Measurements from ENCODE around the gene CYB5B. TPM values are rescaled to one million over a fixed set of nuclear protein-coding genes. Genes with fewer than 3 reads are reported as not detected.

CYB5B gene
- total and polyA plus RNA-seq, 2 experiments from 2014 or later: 27.9 to 149 TPM

- Histone ChIP-seq H3K36me3 (no peaks in the 10 kb centered on the region), H3K27ac (no peak overlapping the region), H3K4me3 (no peak overlapping the region), H3K4me1 (ENCODE audit: low read depth) (no peaks in the 10 kb centered on the region), H3K9me3 (ENCODE audit: low read depth) (no peaks in the 10 kb centered on the region), H3K27me3 (no peaks in the 10 kb centered on the region)
- no peak for DNase-seq (ENCODE audit: low read depth in 1 of 2, low spot score in 1 of 2)
- no peak for TF ChIP-seq CTCF (IDR thresholded peaks at IDR 0.05; ENCODE audit: low read depth, low read length)
Measured at GRCh38 chr16:69483611-69484010, 59.2 kb downstream of the CYB5B start.

GRCh38 chr16:69485361-69485760 lies 60.9 kb downstream of the CYB5B start:
- no peaks in the 10 kb centered on the region for H3K36me3 ChIP-seq
- no peak for TF ChIP-seq CTCF (IDR thresholded peaks at IDR 0.05; ENCODE audit: low read depth, low read length)
- no peak overlapping the region for H3K4me3 ChIP-seq
- no peaks in the 10 kb centered on the region for H3K4me1 ChIP-seq (ENCODE audit: low read depth)
- H3K27me3 ChIP-seq: no peaks in the 10 kb centered on the region
- DNase-seq (ENCODE audit: low read depth in 1 of 2, low spot score in 1 of 2): no peak
- no peaks in the 10 kb centered on the region for H3K9me3 ChIP-seq (ENCODE audit: low read depth)
- H3K27ac ChIP-seq: no peak overlapping the region

- no peak for TF ChIP-seq CTCF (IDR thresholded peaks at IDR 0.05; ENCODE audit: low read depth, low read length)
- H3K27me3 ChIP-seq: no peaks in the 10 kb centered on the region
- H3K4me3 ChIP-seq: no peak overlapping the region
Measured at GRCh38 chr16:69485816-69486215, 61.4 kb downstream of the CYB5B start.

GRCh38 chr16:69486272-69486671 lies 61.9 kb downstream of the CYB5B start:
- Histone ChIP-seq H3K36me3 (no peaks in the 10 kb centered on the region), H3K27me3 (no peaks in the 10 kb centered on the region), H3K27ac (no peak overlapping the region), H3K9me3 (ENCODE audit: low read depth) (no peaks in the 10 kb centered on the region), H3K4me1 (ENCODE audit: low read depth) (no peaks in the 10 kb centered on the region), H3K4me3 (no peak overlapping the region)
- DNase-seq (ENCODE audit: low read depth in 1 of 2, low spot score in 1 of 2): no peak
- TF ChIP-seq CTCF (IDR thresholded peaks at IDR 0.05; ENCODE audit: low read depth, low read length): no peak

More at GRCh38 chr16:69485816-69486215, 61.4 kb downstream of the CYB5B start:
- Histone ChIP-seq H3K9me3 (ENCODE audit: low read depth) (no peaks in the 10 kb centered on the region), H3K27ac (no peak overlapping the region), H3K4me1 (ENCODE audit: low read depth) (no peaks in the 10 kb centered on the region), H3K36me3 (no peaks in the 10 kb centered on the region)
- no peak for DNase-seq (ENCODE audit: low read depth in 1 of 2, low spot score in 1 of 2)

GRCh38 chr16:69486724-69487123 lies 62.3 kb downstream of the CYB5B start:
- Histone ChIP-seq H3K27me3 (no peaks in the 10 kb centered on the region), H3K36me3 (no peaks in the 10 kb centered on the region), H3K4me3 (no peak overlapping the region), H3K4me1 (ENCODE audit: low read depth) (no peaks in the 10 kb centered on the region), H3K9me3 (ENCODE audit: low read depth) (no peaks in the 10 kb centered on the region), H3K27ac (no peak overlapping the region)
- DNase-seq (ENCODE audit: low read depth in 1 of 2, low spot score in 1 of 2): no peak
- TF ChIP-seq CTCF (IDR thresholded peaks at IDR 0.05; ENCODE audit: low read depth, low read length): no peak

All from cardiac muscle cell (in vitro differentiated cells and primary cell).